Measurements from ENCODE around the gene LHX4.

DNA sequence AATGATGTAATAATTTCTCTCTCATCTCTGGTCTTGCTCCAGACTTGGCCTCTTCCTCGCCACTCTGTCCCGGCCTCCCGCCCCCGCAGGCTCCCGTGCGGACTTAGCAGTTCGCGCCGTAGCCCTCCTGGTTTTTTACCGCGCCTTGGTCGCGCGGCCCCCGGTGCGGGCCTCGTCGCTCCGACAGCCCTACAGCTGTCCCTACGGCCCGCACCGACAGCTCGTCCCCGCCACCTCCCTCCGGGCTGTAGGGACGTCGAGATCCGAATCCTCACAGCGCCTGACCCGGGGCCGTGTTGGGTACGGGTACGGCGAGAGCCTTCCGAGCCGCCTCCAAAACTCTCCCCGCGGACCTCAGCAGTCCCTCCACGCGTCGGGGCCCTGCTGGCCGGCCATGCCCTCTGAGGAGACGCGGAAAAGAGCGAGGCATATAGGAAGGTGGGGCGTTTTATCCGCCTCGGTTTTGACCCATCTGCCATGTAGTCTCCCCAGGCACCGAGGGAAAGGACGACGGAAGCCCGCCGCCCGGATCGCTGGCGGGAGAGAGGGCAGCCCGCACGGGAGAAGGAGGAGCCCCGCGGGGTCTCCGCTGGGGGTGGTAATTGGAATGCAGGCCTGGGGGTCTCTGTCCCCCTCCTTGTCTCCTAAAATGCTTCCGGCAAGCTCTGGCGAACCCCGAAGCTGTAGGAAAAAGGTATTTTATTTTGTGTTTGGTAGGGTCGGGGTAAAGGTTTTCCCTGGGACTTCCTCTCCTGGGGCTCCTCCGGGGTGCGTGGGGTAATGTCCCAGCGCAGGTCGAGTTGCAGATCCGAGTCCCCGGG lies 3.3 kb downstream of the LHX4 start:
- TF ChIP-seq, protein P1, sequence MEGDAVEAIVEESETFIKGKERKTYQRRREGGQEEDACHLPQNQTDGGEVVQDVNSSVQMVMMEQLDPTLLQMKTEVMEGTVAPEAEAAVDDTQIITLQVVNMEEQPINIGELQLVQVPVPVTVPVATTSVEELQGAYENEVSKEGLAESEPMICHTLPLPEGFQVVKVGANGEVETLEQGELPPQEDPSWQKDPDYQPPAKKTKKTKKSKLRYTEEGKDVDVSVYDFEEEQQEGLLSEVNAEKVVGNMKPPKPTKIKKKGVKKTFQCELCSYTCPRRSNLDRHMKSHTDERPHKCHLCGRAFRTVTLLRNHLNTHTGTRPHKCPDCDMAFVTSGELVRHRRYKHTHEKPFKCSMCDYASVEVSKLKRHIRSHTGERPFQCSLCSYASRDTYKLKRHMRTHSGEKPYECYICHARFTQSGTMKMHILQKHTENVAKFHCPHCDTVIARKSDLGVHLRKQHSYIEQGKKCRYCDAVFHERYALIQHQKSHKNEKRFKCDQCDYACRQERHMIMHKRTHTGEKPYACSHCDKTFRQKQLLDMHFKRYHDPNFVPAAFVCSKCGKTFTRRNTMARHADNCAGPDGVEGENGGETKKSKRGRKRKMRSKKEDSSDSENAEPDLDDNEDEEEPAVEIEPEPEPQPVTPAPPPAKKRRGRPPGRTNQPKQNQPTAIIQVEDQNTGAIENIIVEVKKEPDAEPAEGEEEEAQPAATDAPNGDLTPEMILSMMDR (IDR thresholded peaks at IDR 0.05) = no peak
- TF ChIP-seq ZFX (IDR thresholded peaks at IDR 0.05; ENCODE audit: borderline replicate concordance) = no peak
